ENCODE results near the gene ARHGEF19.
A peak's percentile ranks its signal among the peaks of the same experiment; 100 is the strongest.

DNA sequence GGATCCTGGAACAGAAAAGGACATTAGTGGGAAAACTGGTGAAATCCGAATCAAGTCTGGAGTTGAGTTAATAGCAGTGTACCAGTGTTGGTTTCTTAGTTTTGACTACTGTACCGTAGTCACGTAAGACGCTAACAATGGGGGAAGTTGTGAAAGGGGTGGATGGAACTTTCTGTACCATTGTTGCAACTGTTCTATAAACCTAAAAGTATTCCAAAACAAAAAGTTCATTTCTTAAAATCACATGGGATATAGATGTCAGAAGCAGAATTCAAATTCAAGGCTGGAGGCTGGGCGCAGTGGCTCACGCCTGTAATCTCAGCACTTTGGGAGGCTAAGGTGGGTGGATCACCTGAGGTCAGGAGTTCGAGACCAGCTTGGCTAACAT, 16.9 kb downstream of the ARHGEF19 start:
- TF ChIP-seq RAD21 (CRISPR knock-in tag; conservative IDR thresholded peaks at IDR 0.05 in 1 of 2, IDR thresholded peaks at IDR 0.05 in 1 of 2) (no peak), POLR2A (conservative IDR thresholded peaks at IDR 0.05) (no peak), PML (IDR thresholded peaks at IDR 0.05; ENCODE audit: low read length) (no peak), SP1 (CRISPR knock-in tag; IDR thresholded peaks at IDR 0.05) (0 out of 2 replicates have a peak, but pooled peaks have one; percentile 26), DDX20 (tag; IDR thresholded peaks at IDR 0.05; ENCODE audit: low read depth) (no peak), CAMTA2 (CRISPR knock-in tag; conservative IDR thresholded peaks at IDR 0.05) (no peak), TAF9B (IDR thresholded peaks at IDR 0.05; ENCODE audit: partially characterized antibody) (no peak), CHD2 (IDR thresholded peaks at IDR 0.05; ENCODE audit: low read depth, low read length) (no peak)
- TF ChIP-seq, protein P1, sequence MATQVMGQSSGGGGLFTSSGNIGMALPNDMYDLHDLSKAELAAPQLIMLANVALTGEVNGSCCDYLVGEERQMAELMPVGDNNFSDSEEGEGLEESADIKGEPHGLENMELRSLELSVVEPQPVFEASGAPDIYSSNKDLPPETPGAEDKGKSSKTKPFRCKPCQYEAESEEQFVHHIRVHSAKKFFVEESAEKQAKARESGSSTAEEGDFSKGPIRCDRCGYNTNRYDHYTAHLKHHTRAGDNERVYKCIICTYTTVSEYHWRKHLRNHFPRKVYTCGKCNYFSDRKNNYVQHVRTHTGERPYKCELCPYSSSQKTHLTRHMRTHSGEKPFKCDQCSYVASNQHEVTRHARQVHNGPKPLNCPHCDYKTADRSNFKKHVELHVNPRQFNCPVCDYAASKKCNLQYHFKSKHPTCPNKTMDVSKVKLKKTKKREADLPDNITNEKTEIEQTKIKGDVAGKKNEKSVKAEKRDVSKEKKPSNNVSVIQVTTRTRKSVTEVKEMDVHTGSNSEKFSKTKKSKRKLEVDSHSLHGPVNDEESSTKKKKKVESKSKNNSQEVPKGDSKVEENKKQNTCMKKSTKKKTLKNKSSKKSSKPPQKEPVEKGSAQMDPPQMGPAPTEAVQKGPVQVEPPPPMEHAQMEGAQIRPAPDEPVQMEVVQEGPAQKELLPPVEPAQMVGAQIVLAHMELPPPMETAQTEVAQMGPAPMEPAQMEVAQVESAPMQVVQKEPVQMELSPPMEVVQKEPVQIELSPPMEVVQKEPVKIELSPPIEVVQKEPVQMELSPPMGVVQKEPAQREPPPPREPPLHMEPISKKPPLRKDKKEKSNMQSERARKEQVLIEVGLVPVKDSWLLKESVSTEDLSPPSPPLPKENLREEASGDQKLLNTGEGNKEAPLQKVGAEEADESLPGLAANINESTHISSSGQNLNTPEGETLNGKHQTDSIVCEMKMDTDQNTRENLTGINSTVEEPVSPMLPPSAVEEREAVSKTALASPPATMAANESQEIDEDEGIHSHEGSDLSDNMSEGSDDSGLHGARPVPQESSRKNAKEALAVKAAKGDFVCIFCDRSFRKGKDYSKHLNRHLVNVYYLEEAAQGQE (IDR thresholded peaks at IDR 0.05; ENCODE audit: borderline replicate concordance), result no peak
- TF ChIP-seq, protein P1 (CRISPR knock-in tag; IDR thresholded peaks at IDR 0.05; ENCODE audit: low read depth), result no peak
- TF ChIP-seq, protein P2, sequence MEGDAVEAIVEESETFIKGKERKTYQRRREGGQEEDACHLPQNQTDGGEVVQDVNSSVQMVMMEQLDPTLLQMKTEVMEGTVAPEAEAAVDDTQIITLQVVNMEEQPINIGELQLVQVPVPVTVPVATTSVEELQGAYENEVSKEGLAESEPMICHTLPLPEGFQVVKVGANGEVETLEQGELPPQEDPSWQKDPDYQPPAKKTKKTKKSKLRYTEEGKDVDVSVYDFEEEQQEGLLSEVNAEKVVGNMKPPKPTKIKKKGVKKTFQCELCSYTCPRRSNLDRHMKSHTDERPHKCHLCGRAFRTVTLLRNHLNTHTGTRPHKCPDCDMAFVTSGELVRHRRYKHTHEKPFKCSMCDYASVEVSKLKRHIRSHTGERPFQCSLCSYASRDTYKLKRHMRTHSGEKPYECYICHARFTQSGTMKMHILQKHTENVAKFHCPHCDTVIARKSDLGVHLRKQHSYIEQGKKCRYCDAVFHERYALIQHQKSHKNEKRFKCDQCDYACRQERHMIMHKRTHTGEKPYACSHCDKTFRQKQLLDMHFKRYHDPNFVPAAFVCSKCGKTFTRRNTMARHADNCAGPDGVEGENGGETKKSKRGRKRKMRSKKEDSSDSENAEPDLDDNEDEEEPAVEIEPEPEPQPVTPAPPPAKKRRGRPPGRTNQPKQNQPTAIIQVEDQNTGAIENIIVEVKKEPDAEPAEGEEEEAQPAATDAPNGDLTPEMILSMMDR (IDR thresholded peaks at IDR 0.05 in 2 of 3, conservative IDR thresholded peaks at IDR 0.05 in 1 of 3; ENCODE audit: insufficient read depth in 2 of 3, low read depth in 1 of 3, low read length in 3 of 3), result no peak
- TF ChIP-seq, protein P3, sequence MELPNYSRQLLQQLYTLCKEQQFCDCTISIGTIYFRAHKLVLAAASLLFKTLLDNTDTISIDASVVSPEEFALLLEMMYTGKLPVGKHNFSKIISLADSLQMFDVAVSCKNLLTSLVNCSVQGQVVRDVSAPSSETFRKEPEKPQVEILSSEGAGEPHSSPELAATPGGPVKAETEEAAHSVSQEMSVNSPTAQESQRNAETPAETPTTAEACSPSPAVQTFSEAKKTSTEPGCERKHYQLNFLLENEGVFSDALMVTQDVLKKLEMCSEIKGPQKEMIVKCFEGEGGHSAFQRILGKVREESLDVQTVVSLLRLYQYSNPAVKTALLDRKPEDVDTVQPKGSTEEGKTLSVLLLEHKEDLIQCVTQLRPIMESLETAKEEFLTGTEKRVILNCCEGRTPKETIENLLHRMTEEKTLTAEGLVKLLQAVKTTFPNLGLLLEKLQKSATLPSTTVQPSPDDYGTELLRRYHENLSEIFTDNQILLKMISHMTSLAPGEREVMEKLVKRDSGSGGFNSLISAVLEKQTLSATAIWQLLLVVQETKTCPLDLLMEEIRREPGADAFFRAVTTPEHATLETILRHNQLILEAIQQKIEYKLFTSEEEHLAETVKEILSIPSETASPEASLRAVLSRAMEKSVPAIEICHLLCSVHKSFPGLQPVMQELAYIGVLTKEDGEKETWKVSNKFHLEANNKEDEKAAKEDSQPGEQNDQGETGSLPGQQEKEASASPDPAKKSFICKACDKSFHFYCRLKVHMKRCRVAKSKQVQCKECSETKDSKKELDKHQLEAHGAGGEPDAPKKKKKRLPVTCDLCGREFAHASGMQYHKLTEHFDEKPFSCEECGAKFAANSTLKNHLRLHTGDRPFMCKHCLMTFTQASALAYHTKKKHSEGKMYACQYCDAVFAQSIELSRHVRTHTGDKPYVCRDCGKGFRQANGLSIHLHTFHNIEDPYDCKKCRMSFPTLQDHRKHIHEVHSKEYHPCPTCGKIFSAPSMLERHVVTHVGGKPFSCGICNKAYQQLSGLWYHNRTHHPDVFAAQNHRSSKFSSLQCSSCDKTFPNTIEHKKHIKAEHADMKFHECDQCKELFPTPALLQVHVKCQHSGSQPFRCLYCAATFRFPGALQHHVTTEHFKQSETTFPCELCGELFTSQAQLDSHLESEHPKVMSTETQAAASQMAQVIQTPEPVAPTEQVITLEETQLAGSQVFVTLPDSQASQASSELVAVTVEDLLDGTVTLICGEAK (IDR thresholded peaks at IDR 0.05), result no peak
- TF ChIP-seq, protein P3 (CRISPR knock-in tag; IDR thresholded peaks at IDR 0.05), result no peak

All from K562 (cell line).